Esophagus muscularis mucosa (tissue), 4 donors: ENCODE results near the gene GBA2. TPM values are rescaled to one million over a fixed set of nuclear protein-coding genes. Genes with fewer than 3 reads are reported as not detected.

Experiments
- DNase-seq: peaks from one replicate; pipeline ENCODE4 v3.0.0-alpha.2; 2017; ENCODE audit errors: extremely low spot score
- H3K27ac ChIP-seq, 4 donors: fragments of 200-600 bp; sonication (generic); replicated peaks in 1 of 4; 1 replicate in 3 of 4; 2 replicates in 1 of 4; pipeline ENCODE4 v1.5.1; 2016 to 2019; ENCODE audit warnings: mild to moderate bottlenecking in 1 of 4
- H3K27me3 ChIP-seq, 4 donors: fragments of 200-600 bp; sonication (generic); one replicate each; pipeline versions ENCODE4 v1.5.1 to v1.6.0; 2016 to 2019
- H3K36me3 ChIP-seq, 4 donors: fragments of 200-600 bp; sonication (generic); one replicate each; pipeline ENCODE4 v1.5.1; 2016 to 2019
- H3K4me1 ChIP-seq, 4 donors: fragments of 200-600 bp; sonication (generic); one replicate each; pipeline ENCODE4 v1.5.1; 2016 to 2019
- H3K4me3 ChIP-seq, 4 donors: fragments of 200-600 bp; sonication (generic); 1 replicate in 2 of 4; 2 replicates in 2 of 4; pipeline ENCODE4 v1.5.1; 2016 to 2019; ENCODE audit warnings: mild to moderate bottlenecking in 4 of 4, moderate library complexity in 1 of 4
- H3K9me3 ChIP-seq, 4 donors: fragments of 200-600 bp; sonication (generic); 1 replicate in 3 of 4; 2 replicates in 1 of 4; pipeline ENCODE4 v1.5.1; 2016 to 2019
- EP300 ChIP-seq: sonication (generic); formaldehyde crosslinking; IDR thresholded peaks from one replicate; pipeline ENCODE4 v1.6.1; 2017; ENCODE audit warnings: antibody characterized with exemption
- POLR2A ChIP-seq: fragments of 450-650 bp; IDR thresholded peaks from one replicate; pipeline ENCODE4 v1.6.1; 2017; ENCODE audit warnings: antibody characterized with exemption, moderate library complexity, mild to moderate bottlenecking, low read depth
- POLR2AphosphoS5 ChIP-seq, 2 donors: sonication (generic); formaldehyde crosslinking; IDR thresholded peaks; one replicate each; pipeline ENCODE4 v1.6.1; 2017; ENCODE audit warnings: antibody characterized with exemption in 2 of 2
- WGBS: methylation state at CpG from one replicate; pipeline ENCODE4 v1.1.5; 2018; 5-methylcytosine and 5-hydroxymethylcytosine counted together
- intact Hi-C: fragments of 100-400 bp; cut with DNase I; formaldehyde crosslinking; loops from one replicate; pipeline ENCODE4 v1.15.1; 2023
- total RNA-seq, 4 donors: library from RNA; depleted of rRNA; stranded (reverse); fragments of >200 nt; gene quantifications; one replicate each; pipeline versions ENCODE4 v1.1.0 to v1.2.1, GENCODE V29; 2016
- TF ChIP-seq, protein P1 (sequence below), 3 experiments: fragments of 200-600 bp in 2 of 3; fragments of 450-650 bp in 1 of 3; sonication (generic) in 2 of 3; IDR thresholded peaks; one replicate each; pipeline ENCODE4 v1.5.1; 2017 to 2019; ENCODE audit warnings: antibody characterized with exemption in 3 of 3, mild to moderate bottlenecking in 2 of 3, moderate library complexity in 1 of 3

Gene GBA2
- total RNA-seq, 4 donors from 2014 or later, result 44.0 to 67.8 (median 55.5) TPM

- TF ChIP-seq POLR2A (no peak), POLR2AphosphoS5 (IDR thresholded peaks at IDR 0.05) (no peak), EP300 (no peak)
- TF ChIP-seq, protein P1, sequence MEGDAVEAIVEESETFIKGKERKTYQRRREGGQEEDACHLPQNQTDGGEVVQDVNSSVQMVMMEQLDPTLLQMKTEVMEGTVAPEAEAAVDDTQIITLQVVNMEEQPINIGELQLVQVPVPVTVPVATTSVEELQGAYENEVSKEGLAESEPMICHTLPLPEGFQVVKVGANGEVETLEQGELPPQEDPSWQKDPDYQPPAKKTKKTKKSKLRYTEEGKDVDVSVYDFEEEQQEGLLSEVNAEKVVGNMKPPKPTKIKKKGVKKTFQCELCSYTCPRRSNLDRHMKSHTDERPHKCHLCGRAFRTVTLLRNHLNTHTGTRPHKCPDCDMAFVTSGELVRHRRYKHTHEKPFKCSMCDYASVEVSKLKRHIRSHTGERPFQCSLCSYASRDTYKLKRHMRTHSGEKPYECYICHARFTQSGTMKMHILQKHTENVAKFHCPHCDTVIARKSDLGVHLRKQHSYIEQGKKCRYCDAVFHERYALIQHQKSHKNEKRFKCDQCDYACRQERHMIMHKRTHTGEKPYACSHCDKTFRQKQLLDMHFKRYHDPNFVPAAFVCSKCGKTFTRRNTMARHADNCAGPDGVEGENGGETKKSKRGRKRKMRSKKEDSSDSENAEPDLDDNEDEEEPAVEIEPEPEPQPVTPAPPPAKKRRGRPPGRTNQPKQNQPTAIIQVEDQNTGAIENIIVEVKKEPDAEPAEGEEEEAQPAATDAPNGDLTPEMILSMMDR (IDR thresholded peaks at IDR 0.05), result no peak
- intact Hi-C loops, result no loop called here
- Histone ChIP-seq H3K27ac (no peak overlapping the region), H3K27me3 (no peaks in the 10 kb centered on the region), H3K9me3 (no peaks in the 10 kb centered on the region), H3K36me3 (peaks cover 0 to 6% (median 5%) of the 10 kb centered on the region in 4 donors), H3K4me1 (peaks cover 22 to 36% (median 35%) of the 10 kb centered on the region in 4 donors), H3K4me3 (no peak overlapping the region)
- no peak for DNase-seq
- 96% methylated on average over 4 of the region's 4 CpGs for WGBS
Observed at GRCh38 chr9:35759795-35760194, 10.8 kb upstream of the GBA2 start.

DNA sequence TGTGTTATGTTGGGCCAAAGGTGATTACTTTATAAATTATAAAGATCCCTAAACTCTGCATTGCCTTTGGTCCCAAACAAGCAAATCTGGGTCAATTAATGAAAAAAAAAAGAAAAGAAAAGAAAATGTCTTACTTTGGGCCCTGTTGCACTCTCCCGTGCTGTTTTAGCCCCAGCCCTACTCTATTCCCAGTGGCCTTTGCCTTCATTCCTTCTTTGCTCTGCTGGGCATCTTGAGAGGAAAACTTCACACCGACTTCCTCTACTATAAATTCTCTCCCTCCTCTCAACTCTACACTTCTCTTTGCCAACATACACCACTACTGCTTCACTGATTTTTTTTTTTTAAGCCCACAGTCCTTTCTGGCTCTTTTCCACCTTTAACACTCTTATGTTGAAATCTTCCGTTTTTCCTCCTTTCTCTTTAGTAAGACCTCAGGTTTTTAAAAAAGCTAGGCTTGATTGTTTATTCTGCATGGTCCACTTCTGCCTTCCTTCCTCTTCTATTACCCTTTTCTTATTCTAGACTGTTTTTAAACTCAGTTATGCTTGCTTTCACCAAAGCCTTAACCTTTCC, 9.5 kb upstream of the GBA2 start:
- Histone ChIP-seq H3K27ac (peak overlapping the region; percentile 86 to 92 (median 88)), H3K4me3 (no peak overlapping the region), H3K27me3 (no peaks in the 10 kb centered on the region), H3K36me3 (peaks cover 6 to 18% (median 16%) of the 10 kb centered on the region in 4 donors), H3K4me1 (peaks cover 22 to 37% (median 36%) of the 10 kb centered on the region in 4 donors), H3K9me3 (no peaks in the 10 kb centered on the region)
- no peak for DNase-seq
- 51% methylated on average over 3 of the region's 3 CpGs for WGBS
- TF ChIP-seq POLR2A, result no peak
- TF ChIP-seq POLR2AphosphoS5 (IDR thresholded peaks at IDR 0.05), result no peak
- TF ChIP-seq, protein P1 (IDR thresholded peaks at IDR 0.05), result no peak
- no peak for TF ChIP-seq EP300
- intact Hi-C loops, result no loop called here

DNA sequence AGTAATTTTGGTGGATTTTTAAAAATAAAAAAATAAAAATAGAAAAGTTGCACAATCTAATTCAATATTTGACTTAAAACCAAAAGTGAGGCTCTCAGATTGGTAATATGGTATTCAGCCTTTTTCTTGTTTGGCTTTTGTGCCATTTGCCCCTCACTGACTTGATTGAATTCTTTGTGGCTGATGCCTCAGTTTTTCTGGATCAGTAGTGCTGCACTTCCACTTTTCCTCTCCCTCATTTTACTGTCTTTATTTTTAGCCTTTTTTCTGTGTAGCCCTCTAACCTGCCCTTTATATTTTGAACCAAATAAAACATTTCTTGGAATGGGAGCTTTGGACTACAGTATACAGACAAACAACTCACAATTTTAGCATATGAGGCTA, 8.9 kb upstream of the GBA2 start:
- peaks cover 13 to 25% (median 23%) of the 10 kb centered on the region in 4 donors for H3K36me3 ChIP-seq
- DNase-seq, result no peak
- no peaks in the 10 kb centered on the region for H3K9me3 ChIP-seq
- peak overlapping the region; percentile 86 to 92 (median 88) for H3K27ac ChIP-seq
- intact Hi-C loops, result no loop called here
- no peaks in the 10 kb centered on the region for H3K27me3 ChIP-seq
- H3K4me3 ChIP-seq, result peak overlapping the region in 3 of 4 donors; percentile 71 to 77 (median 73)
- TF ChIP-seq, protein P1 (IDR thresholded peaks at IDR 0.05), result no peak
- TF ChIP-seq EP300 (no peak), POLR2AphosphoS5 (IDR thresholded peaks at IDR 0.05) (no peak), POLR2A (no peak)
- peaks cover 22 to 37% (median 36%) of the 10 kb centered on the region in 4 donors for H3K4me1 ChIP-seq

- Histone ChIP-seq H3K4me1 (peaks cover 22 to 37% (median 36%) of the 10 kb centered on the region in 4 donors), H3K4me3 (peak overlapping the region; percentile 68 to 77 (median 72)), H3K27me3 (no peaks in the 10 kb centered on the region), H3K27ac (peak overlapping the region; percentile 86 to 92 (median 88)), H3K9me3 (no peaks in the 10 kb centered on the region), H3K36me3 (peaks cover 18 to 30% (median 28%) of the 10 kb centered on the region in 4 donors)
- DNase-seq, result no peak
- TF ChIP-seq POLR2A (no peak), POLR2AphosphoS5 (IDR thresholded peaks at IDR 0.05) (peak in 1 of 2 donors; percentile 45)
- intact Hi-C loops, result no loop called here
- 5% methylated on average over 12 of the region's 20 CpGs for whole genome bisulfite sequencing
Observed at GRCh38 chr9:35757226-35757891, 8.3 kb upstream of the GBA2 start.
